ENCODE measurements around the gene RASSF9. TPM values are rescaled to one million over a fixed set of nuclear protein-coding genes. Genes with fewer than 3 reads are reported as not detected.

RASSF9 gene
- polyA plus RNA-seq, 2 donors = 1.2 to 2.4 TPM

DNA sequence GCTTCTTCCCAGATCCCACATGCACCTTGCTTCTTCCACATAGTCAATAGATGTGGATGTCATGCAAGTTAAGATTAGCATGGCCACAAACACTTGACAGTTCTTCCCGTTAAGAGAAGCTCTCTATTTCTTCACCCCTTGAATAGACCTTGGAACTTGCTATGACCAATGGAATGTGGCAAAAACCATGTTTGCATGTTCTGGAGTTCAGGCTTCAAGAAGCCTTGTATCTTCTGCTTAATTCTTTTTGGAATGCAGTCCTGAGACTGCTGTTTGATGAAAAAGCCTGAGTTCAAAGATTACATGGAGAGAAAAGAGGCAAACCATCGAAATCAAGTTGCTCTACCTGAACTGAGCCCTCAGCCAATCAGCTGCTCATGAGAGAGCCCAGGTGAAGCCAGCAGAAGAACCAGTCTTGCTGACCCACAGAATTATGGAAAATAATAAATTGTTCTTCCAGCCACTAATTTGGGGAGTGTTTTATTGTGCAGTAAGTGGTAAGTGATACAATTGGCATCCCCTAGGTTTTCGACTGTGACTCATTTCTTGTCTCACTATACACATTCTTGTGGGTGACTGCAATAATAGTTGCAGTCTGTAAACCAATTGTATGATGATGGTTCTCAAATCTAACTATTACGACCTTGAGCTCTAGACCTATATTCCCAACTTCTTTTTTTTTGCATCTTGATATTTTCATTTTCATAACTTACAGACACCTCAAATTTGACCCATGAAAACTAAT, 12.6 kb downstream of the RASSF9 start:
- no peaks in the 10 kb centered on the region for H3K9me3 ChIP-seq (ENCODE audit: control insufficient read depth in 2 of 2, insufficient read depth in 1 of 2, low read depth in 1 of 2, low read length in 1 of 2)
- H3K27me3 ChIP-seq (ENCODE audit: control insufficient read depth in 1 of 2, insufficient read depth in 2 of 2, low read length in 2 of 2) = no peaks in the 10 kb centered on the region
- 78 to 88% methylated on average over 4 of the region's 4 CpGs for WGBS, 2 donors
- no peaks in the 10 kb centered on the region for H3K4me1 ChIP-seq (ENCODE audit: control insufficient read depth in 2 of 2, insufficient read depth in 2 of 2, low read length in 1 of 2)
- H3K27ac ChIP-seq (ENCODE audit: low read depth in 2 of 2, low read length in 1 of 2) = no peak overlapping the region
- no peaks in the 10 kb centered on the region for H3K36me3 ChIP-seq (ENCODE audit: control insufficient read depth in 2 of 2, insufficient read depth in 2 of 2, low read length in 1 of 2)
- H3K4me3 ChIP-seq (ENCODE audit: low read depth in 1 of 2, low read length in 2 of 2) = no peak overlapping the region

DNA sequence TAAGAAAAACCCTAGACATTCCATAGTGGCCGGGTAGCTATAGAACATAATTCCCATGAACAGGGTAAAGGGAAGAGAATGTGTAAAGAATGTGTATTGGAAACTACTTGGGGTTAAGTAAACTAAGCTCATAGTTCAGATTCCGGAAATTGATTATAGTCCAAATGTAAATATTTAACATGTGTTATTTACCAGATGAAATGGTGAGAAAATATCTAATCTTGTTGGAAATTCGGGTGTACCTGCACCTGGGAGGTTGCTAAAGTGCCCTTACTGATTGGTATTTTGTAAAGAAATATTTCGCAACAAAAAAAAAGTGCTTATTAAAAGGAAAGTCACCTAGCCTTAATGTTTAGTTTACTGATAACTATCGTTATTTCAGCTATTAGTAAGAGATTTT, 14.4 kb downstream of the RASSF9 start:
- no peaks in the 10 kb centered on the region for H3K4me1 ChIP-seq (ENCODE audit: control insufficient read depth in 2 of 2, insufficient read depth in 2 of 2, low read length in 1 of 2)
- H3K36me3 ChIP-seq (ENCODE audit: control insufficient read depth in 2 of 2, insufficient read depth in 2 of 2, low read length in 1 of 2) = no peaks in the 10 kb centered on the region
- no peak overlapping the region for H3K27ac ChIP-seq (ENCODE audit: low read depth in 2 of 2, low read length in 1 of 2)
- no peaks in the 10 kb centered on the region for H3K9me3 ChIP-seq (ENCODE audit: control insufficient read depth in 2 of 2, insufficient read depth in 1 of 2, low read depth in 1 of 2, low read length in 1 of 2)
- H3K27me3 ChIP-seq (ENCODE audit: control insufficient read depth in 1 of 2, insufficient read depth in 2 of 2, low read length in 2 of 2) = no peaks in the 10 kb centered on the region
- H3K4me3 ChIP-seq (ENCODE audit: low read depth in 1 of 2, low read length in 2 of 2) = no peak overlapping the region
- WGBS, 2 donors = 54 to 65% methylated on average over 5 of the region's 5 CpGs

DNA sequence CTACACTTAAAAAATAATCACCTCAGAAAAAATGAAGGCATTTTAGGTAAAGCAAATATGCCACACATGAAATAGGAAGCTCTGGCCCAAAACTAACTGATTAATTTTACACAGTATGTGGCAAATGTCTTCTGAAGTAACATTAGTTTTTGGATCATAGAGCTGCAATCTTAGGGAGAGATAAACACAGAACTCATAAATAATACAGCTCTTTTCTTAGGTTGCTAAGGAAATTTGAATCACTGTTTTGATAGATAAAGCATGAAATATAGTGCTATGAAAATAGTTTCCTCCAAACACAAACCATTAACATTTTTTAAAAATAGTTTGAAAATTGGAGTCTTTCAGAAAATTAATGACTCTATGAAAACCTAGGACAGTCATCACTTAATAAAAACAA, 15.0 kb downstream of the RASSF9 start:
- H3K9me3 ChIP-seq (ENCODE audit: control insufficient read depth in 2 of 2, insufficient read depth in 1 of 2, low read depth in 1 of 2, low read length in 1 of 2) = no peaks in the 10 kb centered on the region
- no peak overlapping the region for H3K4me3 ChIP-seq (ENCODE audit: low read depth in 1 of 2, low read length in 2 of 2)
- no peak overlapping the region for H3K27ac ChIP-seq (ENCODE audit: low read depth in 2 of 2, low read length in 1 of 2)
- H3K27me3 ChIP-seq (ENCODE audit: control insufficient read depth in 1 of 2, insufficient read depth in 2 of 2, low read length in 2 of 2) = no peaks in the 10 kb centered on the region
- no peaks in the 10 kb centered on the region for H3K36me3 ChIP-seq (ENCODE audit: control insufficient read depth in 2 of 2, insufficient read depth in 2 of 2, low read length in 1 of 2)
- H3K4me1 ChIP-seq (ENCODE audit: control insufficient read depth in 2 of 2, insufficient read depth in 2 of 2, low read length in 1 of 2) = no peaks in the 10 kb centered on the region

DNA sequence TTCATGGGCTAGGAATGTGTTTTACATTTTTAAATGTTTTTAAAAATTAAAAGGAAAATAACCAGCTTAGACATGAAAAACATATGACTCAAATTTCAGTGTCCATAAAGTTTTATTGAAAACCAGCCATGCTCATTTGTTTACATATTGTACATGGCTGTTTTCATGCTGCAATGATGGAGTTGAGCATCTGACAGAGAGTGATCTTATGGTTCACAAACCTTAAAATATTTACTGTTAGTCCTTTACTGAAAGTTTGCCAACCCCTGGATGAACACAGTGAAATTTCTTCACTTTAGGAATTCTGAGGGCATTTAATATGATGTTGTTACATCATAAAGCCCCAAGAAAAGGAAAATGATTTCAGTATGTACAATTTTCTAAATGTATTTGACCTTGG, 16.1 kb downstream of the RASSF9 start:
- H3K4me3 ChIP-seq (ENCODE audit: low read depth in 1 of 2, low read length in 2 of 2) = no peak overlapping the region
- no peaks in the 10 kb centered on the region for H3K27me3 ChIP-seq (ENCODE audit: control insufficient read depth in 1 of 2, insufficient read depth in 2 of 2, low read length in 2 of 2)
- H3K36me3 ChIP-seq (ENCODE audit: control insufficient read depth in 2 of 2, insufficient read depth in 2 of 2, low read length in 1 of 2) = no peaks in the 10 kb centered on the region
- H3K9me3 ChIP-seq (ENCODE audit: control insufficient read depth in 2 of 2, insufficient read depth in 1 of 2, low read depth in 1 of 2, low read length in 1 of 2) = no peaks in the 10 kb centered on the region
- H3K27ac ChIP-seq (ENCODE audit: low read depth in 2 of 2, low read length in 1 of 2) = no peak overlapping the region
- no peaks in the 10 kb centered on the region for H3K4me1 ChIP-seq (ENCODE audit: control insufficient read depth in 2 of 2, insufficient read depth in 2 of 2, low read length in 1 of 2)

DNA sequence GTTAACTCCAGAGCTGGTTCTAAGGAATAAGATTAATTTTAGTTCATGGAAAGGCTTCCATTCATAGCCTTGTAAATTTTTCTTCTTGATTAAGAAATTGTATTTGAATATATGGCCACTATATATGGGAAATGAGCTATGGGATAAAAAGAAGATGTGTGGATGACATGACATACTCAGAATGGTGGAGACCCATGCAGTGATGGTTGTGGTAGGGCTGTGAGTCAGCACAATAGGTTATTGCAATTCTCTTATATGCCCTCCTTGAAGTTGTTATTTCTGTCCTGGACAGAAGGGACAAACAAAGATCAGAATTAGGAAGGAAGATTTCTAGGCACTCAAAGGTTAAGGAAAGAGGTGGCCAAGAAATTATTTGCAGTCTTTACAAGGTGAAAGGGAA, 21.5 kb downstream of the RASSF9 start:
- no peaks in the 10 kb centered on the region for H3K4me1 ChIP-seq (ENCODE audit: control insufficient read depth in 2 of 2, insufficient read depth in 2 of 2, low read length in 1 of 2)
- H3K36me3 ChIP-seq (ENCODE audit: control insufficient read depth in 2 of 2, insufficient read depth in 2 of 2, low read length in 1 of 2) = no peaks in the 10 kb centered on the region
- no peak overlapping the region for H3K4me3 ChIP-seq (ENCODE audit: low read depth in 1 of 2, low read length in 2 of 2)
- H3K9me3 ChIP-seq (ENCODE audit: control insufficient read depth in 2 of 2, insufficient read depth in 1 of 2, low read depth in 1 of 2, low read length in 1 of 2) = no peaks in the 10 kb centered on the region
- H3K27ac ChIP-seq (ENCODE audit: low read depth in 2 of 2, low read length in 1 of 2) = no peak overlapping the region
- no peaks in the 10 kb centered on the region for H3K27me3 ChIP-seq (ENCODE audit: control insufficient read depth in 1 of 2, insufficient read depth in 2 of 2, low read length in 2 of 2)

DNA sequence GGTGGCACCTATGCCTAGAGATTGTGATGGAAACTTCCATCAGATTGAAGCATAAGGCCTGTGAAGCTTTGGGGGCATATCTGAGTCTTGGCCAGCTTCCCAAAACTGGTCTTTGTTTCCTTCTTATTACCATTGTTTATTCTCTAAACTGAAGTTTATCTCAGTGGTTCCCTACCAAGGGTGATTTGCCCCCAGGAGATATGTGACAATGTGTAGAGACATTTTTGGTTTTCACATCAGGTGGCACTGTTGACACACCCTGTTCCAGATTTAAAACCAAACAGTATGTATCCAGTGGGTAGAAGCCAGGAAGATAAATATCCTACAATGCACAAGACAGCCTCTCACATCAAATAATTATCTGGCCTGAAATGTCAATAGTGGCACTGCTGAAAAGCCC, 22.1 kb downstream of the RASSF9 start:
- Histone ChIP-seq H3K27ac (ENCODE audit: low read depth in 2 of 2, low read length in 1 of 2) (no peak overlapping the region), H3K9me3 (ENCODE audit: control insufficient read depth in 2 of 2, insufficient read depth in 1 of 2, low read depth in 1 of 2, low read length in 1 of 2) (no peaks in the 10 kb centered on the region), H3K4me3 (ENCODE audit: low read depth in 1 of 2, low read length in 2 of 2) (no peak overlapping the region), H3K4me1 (ENCODE audit: control insufficient read depth in 2 of 2, insufficient read depth in 2 of 2, low read length in 1 of 2) (no peaks in the 10 kb centered on the region), H3K27me3 (ENCODE audit: control insufficient read depth in 1 of 2, insufficient read depth in 2 of 2, low read length in 2 of 2) (no peaks in the 10 kb centered on the region), H3K36me3 (ENCODE audit: control insufficient read depth in 2 of 2, insufficient read depth in 2 of 2, low read length in 1 of 2) (no peaks in the 10 kb centered on the region)

DNA sequence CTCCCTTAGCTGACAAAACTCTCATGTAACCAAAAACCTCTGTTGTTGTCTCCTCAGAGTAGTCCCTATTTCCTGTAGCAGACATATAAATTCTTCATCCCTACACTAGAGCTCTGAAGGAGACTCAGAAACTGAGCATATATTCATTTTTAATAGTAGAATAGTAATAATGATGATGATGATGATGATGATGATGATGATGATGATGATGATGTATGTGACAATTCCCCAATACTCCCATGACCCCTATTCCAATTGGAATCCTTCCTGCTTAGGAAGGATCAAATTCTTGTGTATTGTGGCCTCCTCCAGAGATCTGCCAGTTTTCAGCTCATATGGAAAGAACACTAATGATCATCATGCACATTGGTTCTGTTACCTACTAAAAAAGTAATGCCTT, 26.7 kb downstream of the RASSF9 start:
- no peaks in the 10 kb centered on the region for H3K27me3 ChIP-seq (ENCODE audit: control insufficient read depth in 1 of 2, insufficient read depth in 2 of 2, low read length in 2 of 2)
- H3K4me3 ChIP-seq (ENCODE audit: low read depth in 1 of 2, low read length in 2 of 2) = no peak overlapping the region
- H3K36me3 ChIP-seq (ENCODE audit: control insufficient read depth in 2 of 2, insufficient read depth in 2 of 2, low read length in 1 of 2) = no peaks in the 10 kb centered on the region
- H3K4me1 ChIP-seq (ENCODE audit: control insufficient read depth in 2 of 2, insufficient read depth in 2 of 2, low read length in 1 of 2) = no peaks in the 10 kb centered on the region
- H3K27ac ChIP-seq (ENCODE audit: low read depth in 2 of 2, low read length in 1 of 2) = no peak overlapping the region
- no peaks in the 10 kb centered on the region for H3K9me3 ChIP-seq (ENCODE audit: control insufficient read depth in 2 of 2, insufficient read depth in 1 of 2, low read depth in 1 of 2, low read length in 1 of 2)

DNA sequence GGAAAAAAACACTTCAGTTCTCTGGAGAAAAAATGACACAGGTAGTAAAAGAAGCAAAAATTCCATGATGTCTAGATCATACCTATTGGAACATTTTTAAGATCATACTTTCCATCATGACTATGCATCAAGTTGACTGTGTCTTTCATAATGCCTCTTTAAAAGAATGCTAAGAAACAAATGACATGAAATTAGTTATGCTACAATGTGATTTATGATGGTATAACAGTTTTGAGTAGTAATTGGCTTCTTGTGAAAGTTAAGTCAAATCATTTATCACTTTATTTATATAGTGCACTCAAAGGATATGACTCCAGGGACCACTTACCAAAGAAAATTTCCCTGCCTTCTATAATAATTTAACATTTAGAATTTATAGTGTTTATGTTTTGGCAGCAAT, 28.5 kb downstream of the RASSF9 start:
- no peak overlapping the region for H3K27ac ChIP-seq (ENCODE audit: low read depth in 2 of 2, low read length in 1 of 2)

DNA sequence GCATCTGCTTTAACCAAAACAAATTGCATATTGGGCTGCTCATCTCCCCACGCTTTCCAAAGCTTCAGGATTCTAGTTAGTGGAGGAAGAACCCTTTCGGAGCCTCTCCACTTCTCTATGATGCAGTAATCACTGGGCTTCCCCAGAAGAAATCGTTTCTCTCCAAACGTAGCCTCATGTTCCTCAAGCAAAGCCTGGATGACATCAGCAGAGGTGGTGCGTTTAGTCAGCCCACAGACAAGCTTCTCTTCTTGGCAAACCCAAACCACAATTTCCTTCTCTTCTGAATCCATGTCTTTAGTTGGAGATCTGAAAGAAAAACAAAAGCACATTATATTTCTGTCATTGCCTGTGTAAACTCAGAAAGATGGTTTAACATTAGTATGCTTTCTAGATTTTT, 30.6 kb downstream of the RASSF9 start:
- Histone ChIP-seq H3K27me3 (ENCODE audit: control insufficient read depth in 1 of 2, insufficient read depth in 2 of 2, low read length in 2 of 2) (no peaks in the 10 kb centered on the region), H3K9me3 (ENCODE audit: control insufficient read depth in 2 of 2, insufficient read depth in 1 of 2, low read depth in 1 of 2, low read length in 1 of 2) (no peaks in the 10 kb centered on the region), H3K4me3 (ENCODE audit: low read depth in 1 of 2, low read length in 2 of 2) (no peak overlapping the region), H3K4me1 (ENCODE audit: control insufficient read depth in 2 of 2, insufficient read depth in 2 of 2, low read length in 1 of 2) (no peaks in the 10 kb centered on the region), H3K27ac (ENCODE audit: low read depth in 2 of 2, low read length in 1 of 2) (peak overlapping the region; percentile 4 to 37), H3K36me3 (ENCODE audit: control insufficient read depth in 2 of 2, insufficient read depth in 2 of 2, low read length in 1 of 2) (no peaks in the 10 kb centered on the region)
- WGBS, 2 donors = 47 to 66% methylated on average over 5 of the region's 5 CpGs

More for the DNA sequence above, 28.5 kb downstream of the RASSF9 start:
- H3K4me1 ChIP-seq (ENCODE audit: control insufficient read depth in 2 of 2, insufficient read depth in 2 of 2, low read length in 1 of 2) = no peaks in the 10 kb centered on the region
- H3K27me3 ChIP-seq (ENCODE audit: control insufficient read depth in 1 of 2, insufficient read depth in 2 of 2, low read length in 2 of 2) = no peaks in the 10 kb centered on the region
- H3K9me3 ChIP-seq (ENCODE audit: control insufficient read depth in 2 of 2, insufficient read depth in 1 of 2, low read depth in 1 of 2, low read length in 1 of 2) = no peaks in the 10 kb centered on the region
- no peaks in the 10 kb centered on the region for H3K36me3 ChIP-seq (ENCODE audit: control insufficient read depth in 2 of 2, insufficient read depth in 2 of 2, low read length in 1 of 2)
- no peak overlapping the region for H3K4me3 ChIP-seq (ENCODE audit: low read depth in 1 of 2, low read length in 2 of 2)

DNA sequence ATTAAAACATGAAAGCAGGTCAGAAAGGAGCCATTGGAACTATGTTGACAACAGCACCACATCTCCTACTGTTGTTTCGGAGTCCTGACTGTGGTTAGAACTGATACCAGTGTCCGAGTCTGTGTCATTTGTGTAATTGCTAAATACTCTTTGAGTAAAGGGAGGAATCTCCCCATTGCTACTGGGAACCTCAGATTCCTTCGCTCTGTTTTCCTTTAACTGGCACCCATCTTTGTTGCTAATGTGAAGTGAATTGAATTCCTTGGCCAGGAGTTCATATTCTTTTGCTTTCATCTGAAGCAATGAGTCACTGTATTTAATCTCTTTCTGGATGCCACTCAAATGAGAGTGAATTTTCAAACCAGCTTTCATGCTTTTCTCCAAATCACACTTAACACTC, 31.5 kb downstream of the RASSF9 start:
- WGBS, 2 donors = 32 to 60% methylated on average over 3 of the region's 3 CpGs
- no peaks in the 10 kb centered on the region for H3K9me3 ChIP-seq (ENCODE audit: control insufficient read depth in 2 of 2, insufficient read depth in 1 of 2, low read depth in 1 of 2, low read length in 1 of 2)
- H3K27me3 ChIP-seq (ENCODE audit: control insufficient read depth in 1 of 2, insufficient read depth in 2 of 2, low read length in 2 of 2) = no peaks in the 10 kb centered on the region
- no peak overlapping the region for H3K4me3 ChIP-seq (ENCODE audit: low read depth in 1 of 2, low read length in 2 of 2)
- H3K27ac ChIP-seq (ENCODE audit: low read depth in 2 of 2, low read length in 1 of 2) = peak overlapping the region; percentile 52 to 62
- no peaks in the 10 kb centered on the region for H3K36me3 ChIP-seq (ENCODE audit: control insufficient read depth in 2 of 2, insufficient read depth in 2 of 2, low read length in 1 of 2)
- H3K4me1 ChIP-seq (ENCODE audit: control insufficient read depth in 2 of 2, insufficient read depth in 2 of 2, low read length in 1 of 2) = no peaks in the 10 kb centered on the region

All from esophagus (tissue), 2 donors.